Loucy (cell line): ENCODE measurements around the gene RPE.

ENCODE experiments used
- EZH2phosphoT487 ChIP-seq: fragments of 200-600 bp; IDR thresholded peaks from 2 replicates; pipeline ENCODE4 v1.6.1; 2018; ENCODE audit warnings: antibody characterized with exemption, mild to moderate bottlenecking, moderate library complexity, borderline replicate concordance
- TF ChIP-seq, protein P1 (sequence below): fragments of 200-600 bp; sonication (generic); conservative IDR thresholded peaks from 2 replicates; pipeline ENCODE4 v1.5.1; 2014; ENCODE audit warnings: mild to moderate bottlenecking, antibody characterized with exemption, low read length

DNA sequence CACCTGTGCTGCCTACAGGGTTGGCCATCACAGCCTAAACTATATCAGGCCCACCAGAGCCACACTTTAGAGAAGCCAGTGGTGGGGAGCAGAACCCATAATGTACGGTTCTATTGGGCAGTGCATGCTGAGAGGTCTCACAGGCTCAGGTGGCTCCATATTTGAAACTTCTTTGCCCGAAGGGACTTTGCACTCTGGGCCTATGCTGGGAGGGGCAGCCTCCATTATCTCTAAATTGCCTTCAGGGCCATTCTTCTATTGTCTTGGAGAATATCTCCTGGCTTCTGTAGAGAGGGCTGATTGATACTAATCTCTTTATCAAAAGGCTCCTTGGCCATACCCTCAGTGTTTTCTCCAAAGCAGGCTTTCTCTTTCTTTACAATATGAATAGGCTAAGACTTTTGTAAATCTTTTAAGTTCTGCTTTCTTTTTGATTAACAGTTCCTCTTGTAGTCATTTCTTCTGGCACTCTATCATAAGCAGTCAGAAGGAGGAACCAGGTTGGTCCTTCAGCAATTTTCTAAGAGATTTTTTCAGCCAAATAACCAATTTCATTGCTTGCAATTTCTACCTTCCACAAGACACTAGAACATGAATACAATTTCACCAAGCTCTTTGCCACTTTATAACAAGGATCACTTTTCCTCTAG lies 44.5 kb downstream of the RPE start:
- TF ChIP-seq, protein P1, sequence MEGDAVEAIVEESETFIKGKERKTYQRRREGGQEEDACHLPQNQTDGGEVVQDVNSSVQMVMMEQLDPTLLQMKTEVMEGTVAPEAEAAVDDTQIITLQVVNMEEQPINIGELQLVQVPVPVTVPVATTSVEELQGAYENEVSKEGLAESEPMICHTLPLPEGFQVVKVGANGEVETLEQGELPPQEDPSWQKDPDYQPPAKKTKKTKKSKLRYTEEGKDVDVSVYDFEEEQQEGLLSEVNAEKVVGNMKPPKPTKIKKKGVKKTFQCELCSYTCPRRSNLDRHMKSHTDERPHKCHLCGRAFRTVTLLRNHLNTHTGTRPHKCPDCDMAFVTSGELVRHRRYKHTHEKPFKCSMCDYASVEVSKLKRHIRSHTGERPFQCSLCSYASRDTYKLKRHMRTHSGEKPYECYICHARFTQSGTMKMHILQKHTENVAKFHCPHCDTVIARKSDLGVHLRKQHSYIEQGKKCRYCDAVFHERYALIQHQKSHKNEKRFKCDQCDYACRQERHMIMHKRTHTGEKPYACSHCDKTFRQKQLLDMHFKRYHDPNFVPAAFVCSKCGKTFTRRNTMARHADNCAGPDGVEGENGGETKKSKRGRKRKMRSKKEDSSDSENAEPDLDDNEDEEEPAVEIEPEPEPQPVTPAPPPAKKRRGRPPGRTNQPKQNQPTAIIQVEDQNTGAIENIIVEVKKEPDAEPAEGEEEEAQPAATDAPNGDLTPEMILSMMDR, result no peak
- no peak for TF ChIP-seq EZH2phosphoT487
